HG03558 (cell line): Measurements from ENCODE around the gene MCC.

Experiments used
- ATAC-seq: cut with Tn5 transposase; IDR thresholded peaks from one replicate; pipeline ENCODE4 v1.9.1; 2021; ENCODE audit warnings: moderate number of reproducible peaks; ENCODE audit not compliant: unreplicated experiment; ENCODE audit errors: extremely low read depth

Gene MCC

GRCh38 chr5:113128641-113129330, 359.5 kb downstream of the MCC start:
- no peak for ATAC-seq

GRCh38 chr5:113128082-113128481, 360.2 kb downstream of the MCC start:
- no peak for ATAC-seq

GRCh38 chr5:113127021-113127420, 361.2 kb downstream of the MCC start:
- ATAC-seq: no peak

GRCh38 chr5:113125371-113125770, 362.9 kb downstream of the MCC start:
- ATAC-seq: no peak

GRCh38 chr5:113124914-113125313, 363.3 kb downstream of the MCC start:
- ATAC-seq: no peak

GRCh38 chr5:113124265-113124664, 364.0 kb downstream of the MCC start:
- ATAC-seq: no peak

GRCh38 chr5:113123618-113124017, 364.6 kb downstream of the MCC start:
- no peak for ATAC-seq

- ATAC-seq: no peak
Observed at GRCh38 chr5:113122053-113122452, 366.2 kb downstream of the MCC start.

GRCh38 chr5:113119246-113119924, 368.9 kb downstream of the MCC start:
- ATAC-seq: no peak

- ATAC-seq: no peak
Observed at GRCh38 chr5:113118765-113119164, 369.5 kb downstream of the MCC start.

GRCh38 chr5:113118298-113118697, 370.0 kb downstream of the MCC start:
- ATAC-seq: no peak

- ATAC-seq: no peak
Observed at GRCh38 chr5:113117543-113118115, 370.6 kb downstream of the MCC start.

GRCh38 chr5:113115956-113116355, 372.3 kb downstream of the MCC start:
- ATAC-seq: no peak

- no peak for ATAC-seq
Observed at GRCh38 chr5:113115061-113115460, 373.2 kb downstream of the MCC start.

GRCh38 chr5:113114559-113114958, 373.7 kb downstream of the MCC start:
- no peak for ATAC-seq

- no peak for ATAC-seq
Observed at GRCh38 chr5:113112435-113112834, 375.8 kb downstream of the MCC start.

- no peak for ATAC-seq
Observed at GRCh38 chr5:113110117-113110516, 378.1 kb downstream of the MCC start.

- no peak for ATAC-seq
Observed at GRCh38 chr5:113109344-113109743, 378.9 kb downstream of the MCC start.

GRCh38 chr5:113108485-113108884, 379.8 kb downstream of the MCC start:
- ATAC-seq: no peak

GRCh38 chr5:113106821-113107220, 381.4 kb downstream of the MCC start:
- ATAC-seq: no peak

- no peak for ATAC-seq
Observed at GRCh38 chr5:113105693-113106280, 382.5 kb downstream of the MCC start.
